OCI-LY1 (cell line): ENCODE measurements around the gene COLQ.

ENCODE experiments used
- H2AFZ ChIP-seq: fragments of 200-600 bp; sonication (generic), shearing (Covaris generic); 2 replicates; pipeline ENCODE4 v1.6.0; 2014; ENCODE audit warnings: antibody characterized with exemption, mild to moderate bottlenecking, low read length
- H3F3A ChIP-seq: fragments of 200-600 bp; sonication (generic), shearing (Covaris generic); 2 replicates; pipeline ENCODE4 v1.6.0; 2014; ENCODE audit warnings: mild to moderate bottlenecking, antibody characterized with exemption, low read length, moderate library complexity; ENCODE audit not compliant: insufficient read depth
- H3K27ac ChIP-seq: fragments of 200-600 bp; sonication (generic); 2 replicates; pipeline ENCODE4 v1.5.1; 2014; ENCODE audit warnings: low read length, mixed run types, mild to moderate bottlenecking, low read depth; ENCODE audit not compliant: poor library complexity, severe bottlenecking
- H3K27me3 ChIP-seq: fragments of 200-600 bp; sonication (generic); 2 replicates; pipeline ENCODE4 v1.6.0; 2014; ENCODE audit warnings: antibody characterized with exemption, mild to moderate bottlenecking, low read length, moderate library complexity; ENCODE audit not compliant: insufficient read depth
- H3K36me3 ChIP-seq: fragments of 200-600 bp; sonication (generic); 2 replicates; pipeline ENCODE4 v1.6.1; 2014; ENCODE audit warnings: mild to moderate bottlenecking, antibody characterized with exemption, low read length, moderate library complexity, mixed read lengths; ENCODE audit not compliant: insufficient read depth
- H3K4me1 ChIP-seq: fragments of 200-600 bp; sonication (generic); 2 replicates; pipeline ENCODE4 v1.5.1; 2014; ENCODE audit warnings: mild to moderate bottlenecking, low read length, moderate library complexity; ENCODE audit not compliant: insufficient read depth, severe bottlenecking
- H3K4me2 ChIP-seq: fragments of 200-600 bp; sonication (generic), shearing (Covaris generic); 2 replicates; pipeline ENCODE4 v1.6.1; 2014; ENCODE audit warnings: low read length
- H3K4me3 ChIP-seq: fragments of 200-600 bp; sonication (generic); 2 replicates; pipeline ENCODE4 v1.5.1; 2014; ENCODE audit warnings: low read length, low read depth, mild to moderate bottlenecking, mixed read lengths; ENCODE audit not compliant: poor library complexity, severe bottlenecking
- H3K79me2 ChIP-seq: fragments of 200-600 bp; shearing (Covaris generic); 2 replicates; pipeline ENCODE4 v1.6.1; 2016; ENCODE audit warnings: mixed run types, low read length, mixed read lengths; ENCODE audit not compliant: insufficient read depth
- H3K9ac ChIP-seq: fragments of 200-600 bp; sonication (generic), shearing (Covaris generic); 2 replicates; pipeline ENCODE4 v1.6.1; 2014; ENCODE audit warnings: mild to moderate bottlenecking, low read length, mixed read lengths
- H3K9me2 ChIP-seq: fragments of 200-600 bp; sonication (generic), shearing (Covaris generic); 2 replicates; pipeline ENCODE4 v1.6.1; 2014; ENCODE audit warnings: low read depth, mild to moderate bottlenecking, low read length, mixed read lengths
- H3K9me3 ChIP-seq: fragments of 200-600 bp; shearing (Covaris generic); 2 replicates; pipeline ENCODE4 v1.6.1; 2014; ENCODE audit warnings: low read length, mixed read lengths
- H4K20me1 ChIP-seq: fragments of 200-600 bp; sonication (generic), shearing (Covaris generic); 2 replicates; pipeline ENCODE4 v1.6.0; 2016; ENCODE audit warnings: mild to moderate bottlenecking, low read length; ENCODE audit not compliant: insufficient read depth
- CTCF ChIP-seq: fragments of 200-600 bp; sonication (generic), shearing (Covaris generic); IDR thresholded peaks from 2 replicates; pipeline ENCODE4 v1.5.1; 2017; ENCODE audit warnings: mild to moderate bottlenecking, antibody characterized with exemption, low read length, moderate library complexity, mixed read lengths
- EZH2 ChIP-seq: fragments of 200-600 bp; sonication (generic), shearing (Covaris generic); IDR thresholded peaks from 2 replicates; pipeline ENCODE4 v1.8.0; 2017; ENCODE audit warnings: borderline replicate concordance, mixed run types, mild to moderate bottlenecking, antibody characterized with exemption, low read length, moderate library complexity, mixed read lengths

COLQ gene

GRCh38 chr3:15513116-15513515 is 8.4 kb downstream of the COLQ start:
- peaks cover 8% of the 10 kb centered on the region for H3K4me1 ChIP-seq
- no peak for TF ChIP-seq CTCF
- no peak for TF ChIP-seq EZH2
- peaks cover 4% of the 10 kb centered on the region; the same call in 1 of the 2 replicates for H3K27me3 ChIP-seq
- H3K4me3 ChIP-seq: no peak overlapping the region
- no peaks in the 10 kb centered on the region for H4K20me1 ChIP-seq
- H3K36me3 ChIP-seq: no peaks in the 10 kb centered on the region
- H3K9ac ChIP-seq: no peak overlapping the region
- no peak overlapping the region for H3K27ac ChIP-seq
- no peaks in the 10 kb centered on the region for H3K9me2 ChIP-seq
- H3F3A ChIP-seq: no peaks in the 10 kb centered on the region
- no peaks in the 10 kb centered on the region for H3K9me3 ChIP-seq
- H3K79me2 ChIP-seq: no peaks in the 10 kb centered on the region
- H2AFZ ChIP-seq: no peak overlapping the region
- no peak overlapping the region for H3K4me2 ChIP-seq

GRCh38 chr3:15512166-15512565 is 9.3 kb downstream of the COLQ start:
- Histone ChIP-seq H3K9me3 (no peaks in the 10 kb centered on the region), H3K79me2 (no peaks in the 10 kb centered on the region), H3K27ac (no peak overlapping the region), H3K4me3 (no peak overlapping the region), H3K4me1 (peaks cover 5% of the 10 kb centered on the region), H3K4me2 (no peak overlapping the region), H4K20me1 (no peaks in the 10 kb centered on the region), H2AFZ (no peak overlapping the region), H3K9ac (no peak overlapping the region), H3F3A (no peaks in the 10 kb centered on the region), H3K9me2 (no peaks in the 10 kb centered on the region), H3K36me3 (no peaks in the 10 kb centered on the region), H3K27me3 (peaks cover 4% of the 10 kb centered on the region; the same call in 1 of the 2 replicates)
- TF ChIP-seq EZH2 (no peak), CTCF (no peak)

- no peak overlapping the region for H3K27ac ChIP-seq
- no peak overlapping the region for H3K9ac ChIP-seq
- H3F3A ChIP-seq: no peaks in the 10 kb centered on the region
- no peak overlapping the region for H3K4me2 ChIP-seq
- no peaks in the 10 kb centered on the region for H3K9me2 ChIP-seq
- H3K27me3 ChIP-seq: peaks cover 4% of the 10 kb centered on the region; the same call in 1 of the 2 replicates
- no peak overlapping the region for H3K4me3 ChIP-seq
- TF ChIP-seq EZH2 (no peak), CTCF (no peak)
- no peaks in the 10 kb centered on the region for H3K79me2 ChIP-seq
- no peaks in the 10 kb centered on the region for H3K9me3 ChIP-seq
- H2AFZ ChIP-seq: no peak overlapping the region
- H3K4me1 ChIP-seq: no peaks in the 10 kb centered on the region
- H3K36me3 ChIP-seq: no peaks in the 10 kb centered on the region
- H4K20me1 ChIP-seq: no peaks in the 10 kb centered on the region
Measured at GRCh38 chr3:15511156-15511555, 10.3 kb downstream of the COLQ start.
